ENCODE measurements around the gene FOXN3.

DNA sequence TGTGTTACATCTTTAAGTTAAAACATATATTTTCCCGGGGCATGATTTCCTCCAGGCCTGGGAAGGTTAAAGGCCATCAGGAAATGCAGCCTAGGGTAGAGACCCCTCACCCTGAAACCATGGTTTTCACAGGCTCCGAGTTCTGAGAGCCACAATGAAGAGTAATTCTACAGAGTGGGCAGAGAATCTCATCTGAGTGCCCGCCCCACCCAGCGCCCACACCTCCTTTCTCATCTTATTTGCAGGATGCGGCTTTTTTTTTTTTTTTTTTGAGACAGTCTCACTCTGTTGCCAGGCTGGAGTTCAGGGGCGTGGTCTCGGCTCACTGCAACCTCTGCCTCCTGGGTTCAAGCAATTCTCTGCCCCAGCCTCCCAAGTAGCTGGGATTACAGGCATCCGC lies 170.7 kb downstream of the FOXN3 start:
- TF ChIP-seq CTCF (optimal IDR thresholded peaks at IDR 0.05 in 1 of 3, IDR thresholded peaks at IDR 0.05 in 1 of 3, conservative IDR thresholded peaks at IDR 0.05 in 1 of 3; ENCODE audit: extremely low read depth in 1 of 3, insufficient read depth in 2 of 3, low read length in 3 of 3), result no peak
- no peak for TF ChIP-seq EZH2 (IDR thresholded peaks at IDR 0.05; ENCODE audit: low read length)
